HL-60 (cell line): Measurements from ENCODE around the gene RGS7.
"Not testable (repeated sequence)": the region's sequence is repeated elsewhere in the genome, so short reads cannot be mapped to it uniquely, and the experiment has no call there.

Experiments used
- DNase-seq, 2 experiments: peaks; one replicate each; pipeline ENCODE4 v3.0.0-alpha.2; 2010 to 2020; ENCODE audit warnings: low read depth in 1 of 2, low spot score in 1 of 2
- H3K27ac ChIP-seq: fragments of 250-450 bp; sonication (Bioruptor Pico); replicated peaks from 2 replicates; pipeline ENCODE4 v1.5.1; 2020; ENCODE audit warnings: mild to moderate bottlenecking, moderate library complexity
- H3K27me3 ChIP-seq: fragments of 250-450 bp; sonication (Bioruptor Pico); 2 replicates; pipeline ENCODE4 v1.5.1; 2021; ENCODE audit warnings: mild to moderate bottlenecking, moderate library complexity; ENCODE audit not compliant: insufficient read depth, poor library complexity, severe bottlenecking
- H3K4me3 ChIP-seq: replicated peaks from 2 replicates; pipeline ENCODE4 v1.5.1; 2011; ENCODE audit warnings: mild to moderate bottlenecking, control low read depth, low read length; ENCODE audit not compliant: insufficient read depth
- GABPA ChIP-seq: IDR thresholded peaks from 2 replicates; pipeline ENCODE4 v1.6.1; 2012; ENCODE audit warnings: low read depth
- POLR2AphosphoS5 ChIP-seq: IDR thresholded peaks from 2 replicates; pipeline ENCODE4 v1.6.1; 2012; ENCODE audit warnings: low read depth
- REST ChIP-seq: IDR thresholded peaks from 2 replicates; pipeline ENCODE4 v1.6.1; 2012; ENCODE audit warnings: low read depth; ENCODE audit not compliant: insufficient replicate concordance
- SPI1 ChIP-seq: IDR thresholded peaks from 2 replicates; pipeline ENCODE4 v1.6.1; 2012; ENCODE audit warnings: low read depth, mild to moderate bottlenecking, borderline replicate concordance
- TF ChIP-seq, protein P1 (sequence below): IDR thresholded peaks from one replicate; pipeline ENCODE4 v1.5.1; 2011; ENCODE audit warnings: low read length, control low read depth, inconsistent platforms; ENCODE audit not compliant: insufficient read depth

Gene RGS7

DNA sequence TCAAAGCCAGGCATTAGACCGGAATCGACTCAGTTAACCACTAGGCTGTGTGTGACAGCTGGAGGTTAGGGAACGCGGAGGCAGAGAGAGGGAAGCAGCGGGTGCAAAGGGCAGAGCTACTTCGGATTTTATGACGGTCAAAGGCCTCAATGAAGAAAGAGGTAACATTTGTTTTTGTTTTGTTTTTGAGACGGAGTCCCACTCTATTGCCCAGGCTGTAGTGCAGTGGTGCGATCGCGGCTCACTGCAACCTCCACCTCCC is 468.3 kb downstream of the RGS7 start:
- no peak for DNase-seq
- Histone ChIP-seq H3K4me3 (no peak overlapping the region), H3K27me3 (no peaks in the 10 kb centered on the region), H3K27ac (no peak overlapping the region)
- TF ChIP-seq POLR2AphosphoS5 (no peak), GABPA (no peak), REST (no peak)

DNA sequence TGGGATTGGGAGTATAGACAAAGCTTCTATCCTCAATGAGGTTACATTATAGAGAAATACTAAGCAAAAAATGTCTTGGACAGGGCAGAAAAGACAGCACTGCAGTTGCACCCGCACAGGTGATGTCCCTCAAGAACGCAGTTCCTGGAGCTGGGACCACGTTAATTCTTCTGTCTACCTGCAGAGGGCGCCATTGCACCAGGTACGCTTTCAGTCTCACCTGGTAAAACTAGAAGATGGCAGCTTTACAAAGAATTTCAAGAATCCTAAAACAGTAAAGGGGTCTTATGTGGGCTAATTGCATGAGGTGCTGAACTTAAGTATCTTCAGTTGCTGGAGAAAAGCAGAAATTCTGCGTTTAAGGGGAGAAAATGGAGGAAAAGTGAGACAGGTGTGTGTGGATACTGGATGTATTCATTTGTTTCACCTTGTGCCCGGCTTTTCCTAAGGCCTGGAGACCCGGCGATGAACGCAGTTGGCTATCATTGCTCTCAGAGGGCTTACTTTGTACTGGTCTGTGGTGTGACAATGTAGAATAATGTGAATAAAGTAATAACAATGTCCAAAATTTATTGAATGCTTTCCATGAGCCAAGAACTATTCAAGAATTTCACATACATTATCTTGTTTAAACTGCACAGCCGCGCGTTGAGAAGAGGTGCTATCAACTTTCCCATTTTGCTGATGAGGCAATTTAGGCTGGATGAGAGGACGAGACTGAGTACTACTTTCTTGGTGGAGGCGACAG is 468.8 kb downstream of the RGS7 start:
- Histone ChIP-seq H3K27ac (no peak overlapping the region), H3K4me3 (no peak overlapping the region), H3K27me3 (no peaks in the 10 kb centered on the region)
- TF ChIP-seq, protein P1, sequence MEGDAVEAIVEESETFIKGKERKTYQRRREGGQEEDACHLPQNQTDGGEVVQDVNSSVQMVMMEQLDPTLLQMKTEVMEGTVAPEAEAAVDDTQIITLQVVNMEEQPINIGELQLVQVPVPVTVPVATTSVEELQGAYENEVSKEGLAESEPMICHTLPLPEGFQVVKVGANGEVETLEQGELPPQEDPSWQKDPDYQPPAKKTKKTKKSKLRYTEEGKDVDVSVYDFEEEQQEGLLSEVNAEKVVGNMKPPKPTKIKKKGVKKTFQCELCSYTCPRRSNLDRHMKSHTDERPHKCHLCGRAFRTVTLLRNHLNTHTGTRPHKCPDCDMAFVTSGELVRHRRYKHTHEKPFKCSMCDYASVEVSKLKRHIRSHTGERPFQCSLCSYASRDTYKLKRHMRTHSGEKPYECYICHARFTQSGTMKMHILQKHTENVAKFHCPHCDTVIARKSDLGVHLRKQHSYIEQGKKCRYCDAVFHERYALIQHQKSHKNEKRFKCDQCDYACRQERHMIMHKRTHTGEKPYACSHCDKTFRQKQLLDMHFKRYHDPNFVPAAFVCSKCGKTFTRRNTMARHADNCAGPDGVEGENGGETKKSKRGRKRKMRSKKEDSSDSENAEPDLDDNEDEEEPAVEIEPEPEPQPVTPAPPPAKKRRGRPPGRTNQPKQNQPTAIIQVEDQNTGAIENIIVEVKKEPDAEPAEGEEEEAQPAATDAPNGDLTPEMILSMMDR = peak; percentile 68
- no peak for TF ChIP-seq POLR2AphosphoS5
- peak; percentile 15 to 16 for DNase-seq

DNA sequence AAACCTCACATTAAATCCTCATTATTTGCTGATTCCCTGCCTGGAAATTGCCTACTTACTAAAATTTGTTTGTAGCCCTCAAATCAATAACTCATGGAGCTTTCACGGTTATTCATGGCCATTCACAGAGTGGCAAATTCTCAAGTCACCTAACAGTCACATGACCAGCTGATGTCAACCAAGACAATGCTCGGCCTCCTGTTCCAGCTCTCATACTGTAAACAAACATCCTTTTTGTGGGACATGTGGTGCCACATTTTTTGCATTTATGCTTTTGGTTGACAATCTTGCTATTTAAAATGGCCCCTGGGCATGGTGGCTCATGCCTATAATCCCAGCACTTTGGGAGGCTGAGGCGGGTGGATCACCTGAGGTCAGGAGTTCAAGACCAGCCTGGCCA is 473.5 kb downstream of the RGS7 start:
- Histone ChIP-seq H3K4me3 (no peak overlapping the region), H3K27me3 (no peaks in the 10 kb centered on the region), H3K27ac (no peak overlapping the region)
- DNase-seq = no peak
- TF ChIP-seq REST = no peak
- TF ChIP-seq, protein P1 = no peak
- no peak for TF ChIP-seq SPI1
- TF ChIP-seq GABPA = no peak
- TF ChIP-seq POLR2AphosphoS5 = no peak

GRCh38 chr1:240882656-240883308 is 474.2 kb downstream of the RGS7 start:
- H3K27ac ChIP-seq, H3K27me3 ChIP-seq, DNase-seq, H3K4me3 ChIP-seq: not testable (repeated sequence)

GRCh38 chr1:240878631-240879030 is 478.4 kb downstream of the RGS7 start:
- TF ChIP-seq, protein P1 = no peak
- TF ChIP-seq POLR2AphosphoS5 (no peak), REST (no peak), SPI1 (no peak), GABPA (no peak)
- DNase-seq = no peak
- H3K4me3 ChIP-seq = no peak overlapping the region
- no peak overlapping the region for H3K27ac ChIP-seq
- no peaks in the 10 kb centered on the region for H3K27me3 ChIP-seq
